ENCODE measurements around the gene ANP32B. TPM values are rescaled to one million over a fixed set of nuclear protein-coding genes. Genes with fewer than 3 reads are reported as not detected.

The ANP32B gene
- total RNA-seq, 2 experiments from 2014 or later, result 178 to 192 TPM

- ChIA-PET POLR2A (interaction anchor here (0.8 to 2.0 kb wide), 4 partner anchors 9 to 209 kb away, joined by 3 to 8 read pairs (median 3); partner anchors contain the start of genes NANS and TBC1D2), CTCF (interaction anchor here (1.4 to 3.2 kb wide), 2 partner anchors 27 to 124 kb away, joined by 3 to 19 read pairs; partner anchors contain the start of gene TRMO)
- Histone ChIP-seq H3K4me3 (ENCODE audit: low read length) (no peak overlapping the region), H3K27ac (ENCODE audit: low read depth in 1 of 2, low read length in 2 of 2) (no peak overlapping the region), H3K36me3 (ENCODE audit: insufficient read depth, low read length) (no peaks in the 10 kb centered on the region), H3K27me3 (ENCODE audit: control insufficient read depth in 1 of 2, insufficient read depth in 2 of 2, low read length in 2 of 2) (no peaks in the 10 kb centered on the region), H3K9me3 (ENCODE audit: control insufficient read depth in 1 of 2, insufficient read depth in 1 of 2, low read length in 2 of 2) (no peaks in the 10 kb centered on the region), H3K4me1 (ENCODE audit: insufficient read depth, low read length) (peaks cover 17% of the 10 kb centered on the region)
- Mint-ChIP-seq H3K27me3 (no peaks in the 10 kb centered on the region), H3K4me3 (no peak overlapping the region), H3K4me1 (ENCODE audit: low read depth) (peaks cover 30% of the 10 kb centered on the region), H3K9me3 (no peaks in the 10 kb centered on the region), H3K27ac (no peak overlapping the region), H3K36me3 (ENCODE audit: low read depth) (no peaks in the 10 kb centered on the region)
- no peak for TF ChIP-seq CTCF (IDR thresholded peaks at IDR 0.05)
- ATAC-seq (ENCODE audit: poor library complexity) (no peak), DNase-seq (no peak)
- intact Hi-C loops (cut with DNase I, micrococcal nuclease), result no loop called here
These were observed 63.9 kb downstream of the ANP32B start for GRCh38 chr9:98047002-98047401.

GRCh38 chr9:98049288-98050072 lies 66.3 kb downstream of the ANP32B start:
- Mint-ChIP-seq H3K9me3 (no peaks in the 10 kb centered on the region), H3K27ac (no peak overlapping the region), H3K27me3 (no peaks in the 10 kb centered on the region), H3K36me3 (ENCODE audit: low read depth) (no peaks in the 10 kb centered on the region), H3K4me1 (ENCODE audit: low read depth) (peaks cover 30% of the 10 kb centered on the region), H3K4me3 (no peak overlapping the region)
- ChIA-PET POLR2A (no interaction called here), CTCF (no interaction called here)
- Histone ChIP-seq H3K4me1 (ENCODE audit: insufficient read depth, low read length) (peaks cover 17% of the 10 kb centered on the region), H3K4me3 (ENCODE audit: low read length) (no peak overlapping the region), H3K27ac (ENCODE audit: low read depth in 1 of 2, low read length in 2 of 2) (no peak overlapping the region), H3K9me3 (ENCODE audit: control insufficient read depth in 1 of 2, insufficient read depth in 1 of 2, low read length in 2 of 2) (peaks cover 0 to under 1% of the 10 kb centered on the region in 2 experiments), H3K27me3 (ENCODE audit: control insufficient read depth in 1 of 2, insufficient read depth in 2 of 2, low read length in 2 of 2) (no peaks in the 10 kb centered on the region), H3K36me3 (ENCODE audit: insufficient read depth, low read length) (no peaks in the 10 kb centered on the region)
- intact Hi-C loops (cut with DNase I, micrococcal nuclease), result no loop called here
- DNase-seq, result no peak
- no peak for ATAC-seq (ENCODE audit: poor library complexity)
- no peak for TF ChIP-seq CTCF (IDR thresholded peaks at IDR 0.05)

- H3K4me3 ChIP-seq (ENCODE audit: low read length), result no peak overlapping the region
- Mint-ChIP-seq H3K9me3 (no peaks in the 10 kb centered on the region), H3K4me3 (no peak overlapping the region), H3K36me3 (ENCODE audit: low read depth) (no peaks in the 10 kb centered on the region), H3K27ac (no peak overlapping the region), H3K4me1 (ENCODE audit: low read depth) (peaks cover 24% of the 10 kb centered on the region), H3K27me3 (no peaks in the 10 kb centered on the region)
- H3K36me3 ChIP-seq (ENCODE audit: insufficient read depth, low read length), result no peaks in the 10 kb centered on the region
- H3K27me3 ChIP-seq (ENCODE audit: control insufficient read depth in 1 of 2, insufficient read depth in 2 of 2, low read length in 2 of 2), result no peaks in the 10 kb centered on the region
- ATAC-seq (ENCODE audit: poor library complexity) (no peak), DNase-seq (no peak)
- POLR2A ChIA-PET, result no interaction called here
- H3K4me1 ChIP-seq (ENCODE audit: insufficient read depth, low read length), result peaks cover 10% of the 10 kb centered on the region
- intact Hi-C loops (cut with DNase I, micrococcal nuclease), result no loop called here
- no peak for TF ChIP-seq CTCF (IDR thresholded peaks at IDR 0.05)
- peaks cover 0 to 4% of the 10 kb centered on the region in 2 experiments for H3K9me3 ChIP-seq (ENCODE audit: control insufficient read depth in 1 of 2, insufficient read depth in 1 of 2, low read length in 2 of 2)
- no peak overlapping the region for H3K27ac ChIP-seq (ENCODE audit: low read depth in 1 of 2, low read length in 2 of 2)
- CTCF ChIA-PET, result no interaction called here
These were observed 67.2 kb downstream of the ANP32B start for GRCh38 chr9:98050351-98050750.
